HG02798 (cell line): ENCODE data around the gene GPC6.

ENCODE experiments used
- ATAC-seq: cut with Tn5 transposase; IDR thresholded peaks from one replicate; pipeline ENCODE4 v1.9.1; 2021; ENCODE audit warnings: mild to moderate bottlenecking; ENCODE audit not compliant: unreplicated experiment, poor library complexity

The GPC6 gene

DNA sequence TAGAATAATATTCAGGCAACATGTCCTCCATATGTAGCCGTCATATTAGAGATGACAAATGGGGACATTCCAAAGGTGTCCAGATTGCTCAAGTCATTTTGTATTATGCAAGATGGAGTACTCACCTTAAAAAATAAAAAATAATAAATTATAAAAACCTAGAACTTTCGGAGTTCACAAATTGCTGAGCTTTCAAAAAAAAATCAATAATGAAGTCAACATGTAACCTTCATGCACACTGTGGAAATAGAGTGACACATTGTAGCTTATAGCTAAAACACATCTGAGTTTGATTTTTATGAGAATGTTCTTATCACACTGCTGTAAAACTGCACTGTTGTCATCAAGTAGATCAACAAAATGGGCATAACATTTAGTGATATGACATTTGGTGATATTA is 411.2 kb downstream of the GPC6 start:
- no peak for ATAC-seq

DNA sequence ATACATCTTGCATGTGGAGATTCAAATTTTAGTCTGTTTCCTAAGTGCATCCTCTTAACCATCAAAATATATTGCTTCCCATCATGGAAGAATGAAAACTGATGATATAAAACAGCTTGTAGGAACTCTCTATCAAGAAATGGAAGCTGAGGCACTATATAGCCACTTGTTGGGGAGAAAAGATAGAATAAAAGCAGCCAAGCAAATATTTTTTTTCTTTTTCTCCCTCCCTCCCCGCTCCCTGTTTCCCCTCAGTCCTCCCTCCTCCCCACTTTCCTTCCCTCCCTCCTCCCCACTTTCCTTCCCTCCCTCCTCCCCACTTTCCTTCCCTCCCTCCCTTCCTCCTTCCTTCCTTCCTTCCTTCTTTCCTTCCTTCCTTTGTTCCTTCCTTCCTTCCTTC is 413.8 kb downstream of the GPC6 start:
- no peak for ATAC-seq

DNA sequence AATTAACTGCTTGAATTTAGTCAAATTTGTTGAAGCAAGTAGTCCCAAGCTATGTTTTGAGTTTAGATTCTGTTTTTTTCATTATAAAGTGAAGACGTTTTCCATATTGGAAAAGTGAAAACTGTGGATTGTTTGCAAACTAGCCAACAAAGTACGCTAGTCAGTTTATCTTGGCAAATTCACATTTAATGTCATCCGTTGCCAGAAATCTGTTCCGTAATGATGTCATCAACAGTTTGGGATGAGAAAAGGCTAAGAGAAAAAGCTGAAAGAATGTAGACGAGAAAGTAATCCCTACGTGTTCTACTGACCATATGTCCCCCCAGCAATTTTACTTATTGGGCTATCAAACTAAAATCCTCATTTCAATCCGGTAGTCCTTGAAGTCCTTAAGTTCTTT is 419.6 kb downstream of the GPC6 start:
- no peak for ATAC-seq

DNA sequence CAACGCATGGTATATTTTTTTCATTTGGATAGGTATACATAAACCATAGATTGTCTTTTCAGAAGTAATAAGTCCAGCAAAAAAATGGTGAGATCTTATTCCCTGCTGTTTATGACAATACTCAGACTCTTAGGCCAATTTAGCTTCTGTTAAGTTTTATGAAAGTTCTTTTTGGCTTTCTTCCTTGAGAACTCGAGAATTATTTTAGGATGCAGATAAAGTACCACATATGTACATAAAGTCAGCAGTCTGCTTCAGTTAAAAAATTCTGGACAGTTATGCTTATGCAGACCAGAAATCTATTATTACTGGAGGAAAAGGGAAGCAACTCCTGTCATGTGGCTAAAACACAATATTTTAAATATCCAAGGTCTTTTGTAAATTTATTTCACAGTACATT is 422.9 kb downstream of the GPC6 start:
- ATAC-seq, result no peak

DNA sequence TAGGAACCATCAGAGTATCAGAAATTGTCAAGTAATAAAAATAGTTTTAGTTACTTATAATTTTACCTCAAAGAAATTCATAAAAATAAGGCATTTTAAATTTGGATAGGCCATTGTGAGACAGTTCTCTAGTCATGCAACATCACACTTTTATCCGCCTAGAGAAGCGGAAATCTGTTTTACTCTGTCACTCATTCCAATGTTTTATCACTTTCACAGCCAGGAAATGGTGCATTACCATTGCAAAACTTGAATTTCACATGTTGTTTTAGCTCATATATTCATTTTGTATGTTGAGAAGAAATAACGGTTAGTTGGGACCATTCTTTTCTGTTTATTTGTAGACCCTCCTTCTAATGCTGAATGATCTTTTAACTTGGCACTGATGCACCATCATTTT is 427.2 kb downstream of the GPC6 start:
- no peak for ATAC-seq

DNA sequence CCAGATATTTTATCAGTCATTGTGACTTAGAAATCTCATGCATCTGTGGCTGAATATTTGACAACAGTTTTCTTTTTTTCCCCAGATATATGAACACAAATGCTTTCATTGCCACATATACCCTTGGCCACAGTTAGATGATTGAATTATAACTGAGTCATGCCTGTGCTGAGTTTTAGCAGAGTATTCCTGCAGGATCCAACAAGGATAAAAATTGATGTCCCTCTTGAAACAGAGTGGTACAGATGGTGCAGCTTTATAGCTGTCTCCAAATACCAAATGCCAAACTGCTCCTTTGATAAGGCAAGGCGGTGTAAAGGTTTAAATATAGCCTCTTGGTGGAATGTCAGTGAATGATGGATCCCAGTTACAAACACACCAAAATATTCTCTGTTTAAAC is 428.5 kb downstream of the GPC6 start:
- ATAC-seq, result no peak

DNA sequence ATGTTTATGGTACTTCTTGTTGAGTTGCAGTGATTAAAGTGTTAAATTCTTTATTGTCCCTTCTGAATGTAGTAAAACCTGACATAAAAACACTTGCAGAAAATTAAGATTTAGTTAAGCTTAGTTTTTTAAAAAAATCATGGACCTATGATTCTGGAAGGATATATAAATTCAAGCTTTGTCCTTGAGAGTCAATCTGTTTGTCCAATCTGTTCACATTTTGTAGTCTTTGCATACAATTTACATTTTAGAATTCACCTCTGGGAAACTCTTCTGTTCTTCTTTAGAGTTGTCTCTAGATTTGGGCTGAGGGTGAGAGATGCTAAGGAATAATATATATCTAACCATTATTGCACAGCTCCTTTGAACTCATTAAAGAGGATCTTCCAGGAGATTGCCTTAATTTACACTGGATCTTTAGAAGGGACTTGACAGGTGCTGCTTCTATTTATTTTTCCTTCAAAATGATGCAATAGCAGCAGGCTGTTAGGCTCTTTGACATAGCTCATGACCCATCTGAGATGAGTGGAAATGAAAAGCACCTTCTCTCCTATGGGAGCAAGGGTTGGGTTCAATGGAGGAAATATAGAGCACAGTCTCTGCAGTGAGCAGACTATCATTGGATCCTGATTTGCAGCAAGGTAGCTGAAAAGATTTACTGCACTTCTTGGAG is 433.9 kb downstream of the GPC6 start:
- no peak for ATAC-seq

DNA sequence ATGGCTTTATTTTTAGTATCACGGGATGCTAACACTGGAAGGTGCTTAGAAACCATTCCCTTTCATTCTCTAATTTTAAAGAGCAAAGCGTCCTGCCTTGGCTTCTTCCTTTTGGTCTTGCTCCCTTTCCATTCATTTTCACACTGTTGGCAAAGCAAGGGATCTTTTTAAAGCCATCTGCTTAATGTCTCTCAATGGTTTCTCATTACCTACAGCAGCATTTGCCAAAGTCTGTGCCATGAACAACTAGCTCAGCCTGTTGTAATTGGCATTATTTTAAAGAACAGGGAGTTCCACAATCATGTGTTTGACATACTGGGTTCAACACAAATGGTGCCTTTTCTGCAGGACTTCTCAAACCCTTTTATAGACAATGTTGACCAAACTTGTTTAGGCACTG is 444.3 kb downstream of the GPC6 start:
- no peak for ATAC-seq

- no peak for ATAC-seq
Observed at GRCh38 chr13:93672996-93673395, 446.4 kb downstream of the GPC6 start.

DNA sequence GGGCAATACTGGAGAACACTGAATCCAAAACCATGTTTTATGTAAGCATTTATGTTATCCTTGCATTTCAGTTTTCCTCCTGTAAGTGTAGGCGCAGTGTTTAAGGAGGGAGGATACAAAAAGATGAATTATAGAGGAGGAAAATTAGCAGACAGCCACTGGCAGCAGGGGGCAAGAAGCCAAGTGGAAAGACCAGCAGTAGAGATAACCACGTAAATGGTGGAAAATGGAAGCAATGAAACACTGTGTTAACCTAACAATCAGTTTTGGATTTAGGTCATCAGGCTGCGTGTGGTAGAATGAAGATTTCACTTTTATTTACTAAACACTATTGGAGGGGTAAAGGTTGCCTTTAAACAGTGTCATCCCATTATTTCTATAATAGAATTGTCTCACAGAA is 447.3 kb downstream of the GPC6 start:
- no peak for ATAC-seq

- no peak for ATAC-seq
Observed at GRCh38 chr13:93674337-93674755, 447.7 kb downstream of the GPC6 start.

GRCh38 chr13:93680329-93680728 is 453.7 kb downstream of the GPC6 start:
- no peak for ATAC-seq

DNA sequence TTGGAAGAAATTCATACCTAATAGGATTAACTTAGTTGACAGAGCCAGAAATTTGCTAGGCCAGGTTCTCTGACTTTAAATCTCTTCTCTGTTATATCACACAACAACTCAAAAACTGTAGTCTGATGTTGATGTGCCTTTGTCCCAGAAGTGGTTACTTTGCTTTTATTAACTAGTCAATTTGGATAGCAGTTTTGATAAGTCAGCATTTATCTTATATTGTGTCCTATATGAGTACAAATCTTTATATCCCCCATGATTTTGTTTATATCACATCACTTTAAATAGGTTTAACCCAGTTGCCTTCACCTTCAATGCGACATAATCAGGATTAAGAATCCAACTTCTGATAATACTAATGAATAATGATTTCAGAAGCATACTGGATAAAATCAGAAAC is 459.3 kb downstream of the GPC6 start:
- no peak for ATAC-seq

GRCh38 chr13:93686399-93686798 is 459.8 kb downstream of the GPC6 start:
- no peak for ATAC-seq

- no peak for ATAC-seq
Observed at GRCh38 chr13:93687261-93687660, 460.7 kb downstream of the GPC6 start.

DNA sequence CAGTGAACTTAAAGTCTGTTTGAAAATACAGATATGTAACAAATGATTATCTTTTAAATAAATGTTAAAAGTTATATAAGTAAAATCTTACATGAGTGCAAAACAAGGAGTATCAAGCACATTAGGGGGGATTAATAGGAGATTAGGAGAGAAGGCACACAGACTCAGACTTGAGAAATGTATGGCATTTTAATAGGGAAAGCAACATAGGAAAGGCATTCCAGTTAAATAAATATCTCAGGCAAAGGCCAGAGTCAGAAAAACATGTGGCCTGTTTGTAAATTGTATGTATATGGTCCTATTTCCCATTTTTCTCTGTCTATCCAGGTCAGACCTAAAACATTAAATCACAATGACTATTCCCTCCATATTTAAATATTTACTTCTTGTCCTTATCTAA is 462.7 kb downstream of the GPC6 start:
- ATAC-seq, result no peak

DNA sequence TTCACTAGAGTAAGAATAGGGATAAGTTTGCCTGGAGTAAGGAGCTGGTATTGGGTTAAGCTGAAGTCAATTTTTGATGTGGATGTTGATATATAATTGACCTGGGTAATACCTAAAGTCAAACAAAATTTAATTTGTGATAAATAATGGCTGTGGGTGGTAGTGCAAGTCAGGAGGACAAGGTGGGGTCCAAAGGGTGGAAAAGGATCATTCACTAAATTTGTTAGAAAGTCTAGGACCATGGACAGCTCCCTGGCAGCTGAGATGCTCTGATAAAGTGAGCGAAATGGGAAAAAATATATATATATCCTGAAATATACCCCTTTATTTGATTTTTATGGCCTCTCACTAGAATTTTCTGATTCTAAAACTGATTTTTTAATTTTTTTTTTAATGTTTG is 463.5 kb downstream of the GPC6 start:
- ATAC-seq, result no peak

DNA sequence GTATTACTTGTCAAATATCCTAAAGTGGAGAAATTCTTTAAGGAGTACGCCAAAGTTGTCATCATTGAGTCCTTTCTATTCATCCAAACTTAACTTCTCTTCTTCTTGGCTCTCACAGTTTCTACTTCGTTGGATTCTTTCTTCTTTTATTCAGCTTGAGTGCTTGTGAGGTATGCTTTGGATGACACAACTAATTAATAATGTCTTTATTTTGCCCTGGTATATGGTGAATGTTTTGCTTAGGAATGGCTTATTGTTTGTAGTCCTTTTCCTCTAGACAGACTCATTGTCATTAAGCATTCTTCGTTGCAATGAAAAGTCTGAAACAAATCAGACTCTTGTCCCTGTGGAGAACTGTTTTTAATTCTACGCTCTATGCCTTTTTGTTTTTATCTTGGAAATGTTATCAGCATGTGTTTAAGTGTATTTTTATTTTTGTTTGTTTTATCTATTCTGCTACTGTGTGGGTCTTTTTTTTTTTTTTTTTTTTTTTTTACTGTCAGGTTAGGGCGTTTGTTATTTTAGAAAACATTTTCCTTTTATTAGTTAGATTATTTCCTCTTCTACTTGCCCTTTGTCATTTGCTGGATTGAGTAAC is 471.5 kb downstream of the GPC6 start:
- ATAC-seq, result no peak

GRCh38 chr13:93700115-93700514 is 473.5 kb downstream of the GPC6 start:
- no peak for ATAC-seq

- ATAC-seq, result no peak
Observed at GRCh38 chr13:93708308-93709075, 481.9 kb downstream of the GPC6 start.

GRCh38 chr13:93709506-93710244 is 483.1 kb downstream of the GPC6 start:
- ATAC-seq, result no peak
